Measurements from ENCODE around the gene OR10A4.
"Not testable (repeated sequence)": the region's sequence is repeated elsewhere in the genome, so short reads cannot be mapped to it uniquely, and the experiment has no call there.

Gene OR10A4, protein sequence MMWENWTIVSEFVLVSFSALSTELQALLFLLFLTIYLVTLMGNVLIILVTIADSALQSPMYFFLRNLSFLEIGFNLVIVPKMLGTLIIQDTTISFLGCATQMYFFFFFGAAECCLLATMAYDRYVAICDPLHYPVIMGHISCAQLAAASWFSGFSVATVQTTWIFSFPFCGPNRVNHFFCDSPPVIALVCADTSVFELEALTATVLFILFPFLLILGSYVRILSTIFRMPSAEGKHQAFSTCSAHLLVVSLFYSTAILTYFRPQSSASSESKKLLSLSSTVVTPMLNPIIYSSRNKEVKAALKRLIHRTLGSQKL

DNA sequence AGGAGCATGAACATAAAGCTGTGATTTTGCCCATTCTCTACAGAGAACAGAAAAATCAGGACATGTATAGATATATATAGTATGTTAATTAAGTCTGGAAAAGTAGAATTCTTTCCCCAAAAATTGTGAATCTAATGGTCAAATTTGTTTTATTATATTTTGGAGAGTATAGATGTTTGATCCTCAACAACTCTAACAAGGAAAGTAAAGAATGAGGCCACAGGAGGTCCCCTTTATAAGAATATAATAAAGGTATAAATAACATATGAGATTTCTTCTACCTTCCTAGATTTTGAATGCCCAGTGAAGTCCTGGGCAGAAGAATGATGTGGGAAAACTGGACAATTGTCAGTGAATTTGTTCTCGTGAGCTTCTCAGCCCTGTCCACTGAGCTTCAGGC lies at the start of gene OR10A4:
Gene OR10A4, plus strand, starts transcription at position 301 of the 400 bp plus-strand sequence. Its CDS starts 23 bp downstream, at position 324.
- no peak for DNase-seq

DNA sequence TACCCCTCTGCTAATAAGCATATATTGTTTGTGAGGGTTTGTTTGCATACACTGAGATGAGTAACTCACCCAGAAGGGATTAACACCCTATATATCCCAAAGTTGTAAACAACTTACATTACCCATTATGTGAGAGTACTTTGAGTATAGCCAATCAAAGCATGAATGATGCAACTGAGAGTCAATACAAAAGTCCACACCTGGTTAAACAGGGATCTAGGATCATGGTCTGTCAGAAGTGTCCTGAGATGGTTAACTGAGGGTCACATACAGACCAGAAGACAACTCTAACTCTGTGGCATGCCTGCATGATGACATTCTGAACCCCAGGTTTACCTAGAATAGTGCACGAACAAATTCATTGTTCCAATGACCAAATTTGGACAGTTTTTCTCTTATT lies 48.3 kb upstream of the OR10A4 start:
- no peak for DNase-seq

DNA sequence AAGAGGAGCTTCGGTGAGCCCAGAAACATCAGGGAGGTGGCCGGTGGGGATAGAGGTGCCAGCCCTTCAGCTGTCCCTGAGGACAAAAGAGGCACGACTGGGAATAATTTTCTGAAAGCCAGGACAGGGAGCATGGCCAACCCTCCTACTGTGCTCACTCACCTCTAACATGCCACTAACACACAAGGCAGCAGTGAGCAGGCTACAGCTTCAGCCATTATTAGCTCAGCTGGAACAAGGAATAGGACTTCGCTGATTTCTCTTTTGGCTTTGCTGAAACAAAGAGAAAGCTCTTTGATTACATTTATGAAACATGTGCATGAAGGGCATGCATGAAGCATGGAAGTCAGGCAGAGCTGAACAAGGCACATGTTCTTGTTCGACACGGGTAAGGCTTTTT lies 43.1 kb upstream of the OR10A4 start:
- no peak for DNase-seq

DNA sequence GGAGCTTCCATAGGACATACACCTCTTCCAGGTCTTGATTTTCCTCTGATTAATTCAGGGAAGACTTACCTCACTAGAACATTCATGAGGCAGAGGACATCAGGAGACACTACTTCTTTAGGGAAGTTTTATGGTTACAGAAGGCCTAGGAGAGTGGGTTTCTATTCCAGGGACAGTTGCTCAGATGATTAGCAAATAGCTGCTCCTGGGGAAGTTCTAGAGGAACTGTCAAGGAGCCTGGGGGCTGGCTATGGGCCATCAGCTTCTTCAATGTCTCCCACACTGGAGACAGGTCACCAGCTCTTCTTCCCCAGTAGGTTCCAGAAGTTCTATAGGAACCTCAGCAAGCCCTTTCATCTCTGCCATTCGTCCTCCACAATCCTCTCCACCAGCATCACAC lies 42.4 kb upstream of the OR10A4 start:
- DNase-seq, result no peak

DNA sequence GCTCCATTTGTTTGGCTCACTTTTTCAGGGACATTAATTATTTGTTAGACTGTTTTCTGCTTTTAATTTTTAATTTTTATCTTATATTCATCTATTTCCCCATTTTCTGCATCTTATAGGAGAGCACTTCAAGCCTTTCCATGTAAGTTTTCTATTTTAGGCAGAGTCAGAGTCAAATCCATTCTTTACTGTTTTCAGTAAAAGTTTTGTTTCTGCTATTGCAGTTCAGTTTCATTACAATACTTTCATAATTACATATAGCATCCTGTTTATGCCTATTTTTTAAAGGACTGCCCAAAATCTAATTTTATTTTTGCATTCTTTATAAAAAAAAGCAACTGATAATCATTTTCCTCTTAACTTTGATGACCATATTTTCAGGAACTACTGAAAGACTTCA lies 34.7 kb upstream of the OR10A4 start:
- DNase-seq, result no peak

DNA sequence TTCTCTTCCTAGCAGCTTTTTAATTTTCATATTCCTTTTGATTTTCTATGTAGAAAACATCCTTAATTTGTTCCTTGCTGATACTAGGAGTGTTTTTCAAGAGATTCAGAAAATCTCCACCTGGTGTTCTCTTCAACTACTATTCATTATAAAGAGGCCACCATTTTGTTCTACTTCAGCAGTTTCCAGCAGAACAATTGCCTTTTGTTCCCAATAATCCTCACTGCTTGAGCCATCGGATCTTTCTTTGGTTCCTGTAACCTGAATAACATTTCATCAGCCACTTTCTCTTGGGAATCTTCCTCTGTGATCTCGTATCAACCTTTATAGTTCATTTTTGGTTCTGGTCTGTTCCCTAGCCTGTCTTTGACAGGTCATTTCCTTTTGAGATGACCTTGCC lies 32.8 kb upstream of the OR10A4 start:
- DNase-seq, result no peak

DNA sequence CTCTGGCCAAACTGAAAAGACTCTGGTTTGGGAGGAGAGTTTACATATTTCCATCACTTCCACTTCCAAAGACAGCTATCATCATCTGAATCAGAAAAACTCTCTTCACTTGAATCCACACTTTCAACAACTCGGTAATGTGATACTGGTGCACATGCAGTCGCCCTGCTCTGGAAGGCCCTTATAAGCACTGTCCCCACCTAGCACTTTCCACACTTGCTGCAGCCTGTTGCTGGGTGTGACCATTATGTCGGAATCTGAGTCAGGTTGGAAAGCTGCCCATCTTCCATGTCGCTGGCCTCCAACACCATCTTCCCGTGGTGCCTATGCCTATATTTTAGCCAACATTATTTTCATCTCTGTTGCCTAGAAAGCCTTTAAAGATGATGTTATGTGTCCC lies 32.1 kb upstream of the OR10A4 start:
- no peak for DNase-seq

DNA sequence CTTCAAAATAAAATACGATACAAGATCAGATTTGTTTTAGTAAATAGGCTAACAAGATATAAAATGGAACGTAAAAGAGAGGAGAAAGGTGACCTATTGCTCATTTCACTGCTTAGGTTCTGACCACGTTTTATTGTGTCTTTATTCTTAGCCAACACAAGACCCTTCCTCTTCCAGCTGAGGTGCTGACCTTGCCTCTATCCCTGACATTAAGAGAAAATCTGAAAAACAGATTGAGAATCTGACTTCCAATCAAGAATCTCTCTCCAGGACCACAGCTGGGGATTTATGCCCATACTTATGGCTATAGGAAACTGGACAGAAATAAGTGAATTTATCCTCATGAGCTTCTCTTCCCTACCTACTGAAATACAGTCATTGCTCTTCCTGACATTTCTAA lies 31.0 kb upstream of the OR10A4 start, which contains the start of gene OR10A5:
Gene OR10A5, plus strand, starts transcription at position 301 of the 400 bp plus-strand sequence. Its CDS starts 0 bp downstream, at position 301.
- DNase-seq, result no peak

DNA sequence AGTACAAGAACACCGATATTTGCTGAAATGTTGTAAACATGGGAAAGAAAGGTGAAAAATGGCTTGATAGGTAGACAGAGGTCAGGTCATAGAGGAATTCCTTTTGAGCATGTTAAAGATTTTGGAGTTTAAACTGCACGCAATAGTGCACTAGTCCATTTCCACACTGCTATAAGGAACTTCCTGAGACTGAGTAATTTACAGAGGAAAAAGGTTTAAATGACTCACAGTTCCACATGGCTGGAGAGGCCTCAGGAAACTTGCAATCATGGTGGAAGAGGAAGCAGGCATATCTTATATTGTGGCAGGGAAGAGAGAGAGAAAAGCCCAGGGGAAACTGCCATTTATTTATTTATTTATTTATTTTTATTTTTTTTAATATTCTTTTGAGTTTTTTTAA lies 25.9 kb upstream of the OR10A4 start:
- DNase-seq, result no peak

DNA sequence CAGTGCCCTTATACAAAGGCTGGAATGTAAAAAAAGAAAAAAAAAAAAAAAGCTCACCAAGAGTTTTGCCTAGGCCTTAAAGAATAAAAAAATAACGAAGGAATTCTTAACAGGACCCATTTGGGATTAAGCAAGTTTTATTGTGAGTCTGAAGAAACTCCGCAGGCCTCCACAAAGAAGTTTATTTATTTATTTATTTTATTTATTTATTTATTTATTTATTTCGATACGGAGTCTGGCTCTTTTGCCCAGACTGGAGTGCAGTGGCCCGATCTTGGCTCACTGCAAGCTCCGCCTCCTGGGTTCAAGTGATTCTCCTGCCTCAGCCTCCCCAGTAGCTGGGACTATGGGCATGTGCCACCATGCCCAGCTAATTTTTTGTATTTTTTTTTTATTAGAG lies 21.6 kb upstream of the OR10A4 start:
- DNase-seq, result not testable (repeated sequence)

DNA sequence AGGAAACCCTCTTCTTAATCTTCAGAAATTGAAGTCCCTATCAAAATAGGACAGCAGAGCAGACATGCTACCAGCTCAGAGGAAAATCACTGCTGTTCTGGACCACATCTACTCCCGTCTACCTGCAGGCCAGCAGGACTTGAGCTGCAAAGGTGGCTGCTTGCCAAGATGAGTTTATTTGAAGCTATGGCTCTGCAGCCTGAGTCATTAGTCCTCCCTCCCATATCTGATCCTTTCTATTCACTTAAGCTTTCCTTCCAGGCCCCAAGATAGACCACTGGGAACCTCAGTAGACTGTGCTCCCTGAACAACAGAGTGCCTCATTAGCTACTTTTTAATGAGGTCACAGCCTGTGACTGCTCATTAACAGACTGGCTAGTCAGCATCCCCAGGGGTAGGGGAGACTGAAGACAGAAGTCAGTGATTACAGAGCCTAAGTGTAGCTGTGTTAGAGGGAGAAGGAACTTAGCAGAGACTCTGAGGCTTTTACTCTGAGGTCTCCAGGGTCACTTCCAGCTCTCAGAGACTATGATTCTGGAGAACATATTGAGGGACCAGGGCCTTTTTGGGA lies 20.4 kb upstream of the OR10A4 start:
- no peak for DNase-seq

DNA sequence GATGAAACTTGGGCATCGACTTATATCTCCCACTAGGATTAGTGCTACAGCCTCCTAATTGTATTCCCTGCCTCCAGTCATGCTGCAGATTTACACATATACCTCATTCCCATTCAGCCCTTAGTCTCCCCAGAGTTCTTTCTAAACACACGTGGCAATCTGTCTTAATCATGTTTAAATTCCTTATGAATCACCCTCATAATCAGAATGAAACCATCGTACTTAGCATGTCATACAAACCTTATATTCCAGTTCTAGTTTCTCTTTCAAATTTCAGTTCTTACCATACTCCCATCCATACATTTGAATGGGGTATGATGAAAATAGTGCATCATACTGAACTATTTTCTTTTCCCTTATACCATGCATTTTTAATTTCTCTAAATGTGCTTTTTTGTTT lies 19.6 kb upstream of the OR10A4 start:
- DNase-seq, result no peak

DNA sequence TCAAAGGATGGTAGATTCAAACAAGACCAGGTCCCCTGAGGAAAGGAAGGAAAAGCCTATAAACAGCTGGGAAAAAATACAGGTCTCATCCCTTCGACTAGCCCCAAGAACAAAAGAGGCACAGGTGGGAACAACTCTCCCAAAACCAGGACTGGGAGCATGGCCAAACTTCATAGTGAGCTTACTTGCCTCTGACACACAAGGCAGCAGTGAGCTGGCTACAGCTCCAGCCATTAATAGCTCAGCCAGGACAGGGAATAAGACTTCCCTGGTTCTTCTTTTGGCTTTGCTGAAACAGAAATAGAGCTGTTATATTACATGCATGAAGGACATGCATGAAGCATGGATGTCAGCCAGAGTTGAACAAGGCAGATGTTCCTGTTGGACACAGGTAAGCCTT lies 13.5 kb upstream of the OR10A4 start, which contains the start of gene OR10A2:
Gene OR10A2, plus strand, starts transcription at position 97 of the 400 bp plus-strand sequence. CDS start 6,698 bp downstream, outside the sequence.
- no peak for DNase-seq

DNA sequence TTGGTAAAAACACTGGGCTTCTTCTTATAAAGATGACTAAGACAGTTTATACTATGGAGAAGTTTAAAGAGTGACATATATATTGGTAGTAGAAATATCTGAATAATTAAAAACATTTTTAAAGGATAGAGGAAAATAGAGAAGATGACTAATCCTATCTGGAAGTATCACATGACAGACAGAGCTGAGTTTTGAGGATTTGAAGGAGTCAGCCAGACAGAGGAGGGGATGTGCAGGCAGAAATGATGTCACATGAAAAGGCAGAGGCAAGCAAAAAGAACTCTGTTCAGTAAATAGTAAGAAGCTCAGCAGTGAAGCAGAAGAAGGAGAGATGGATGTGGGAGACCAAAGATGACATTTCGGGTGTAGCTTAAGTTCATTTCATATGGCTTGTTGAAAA lies 12.0 kb upstream of the OR10A4 start:
- peak in 1 of 51 donors; percentile 1 for DNase-seq

DNA sequence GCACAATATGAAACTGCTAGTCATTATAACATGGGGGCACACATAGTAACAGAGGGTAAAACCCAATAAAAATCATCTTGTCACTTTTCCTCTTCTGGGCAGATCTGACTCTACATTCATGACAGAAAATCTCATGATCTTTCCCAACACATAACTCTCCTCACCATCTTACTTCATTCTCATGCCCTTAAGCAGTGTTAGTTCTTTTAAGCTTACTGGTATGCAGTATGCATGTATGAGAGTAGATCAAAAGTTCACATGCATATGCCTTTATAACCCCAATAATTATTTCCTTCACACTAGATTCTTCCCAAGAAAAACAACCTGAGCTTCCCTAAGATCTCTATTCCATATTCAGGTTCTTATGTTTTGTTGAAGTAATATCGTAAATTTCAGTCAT lies 5.1 kb upstream of the OR10A4 start:
- no peak for DNase-seq

DNA sequence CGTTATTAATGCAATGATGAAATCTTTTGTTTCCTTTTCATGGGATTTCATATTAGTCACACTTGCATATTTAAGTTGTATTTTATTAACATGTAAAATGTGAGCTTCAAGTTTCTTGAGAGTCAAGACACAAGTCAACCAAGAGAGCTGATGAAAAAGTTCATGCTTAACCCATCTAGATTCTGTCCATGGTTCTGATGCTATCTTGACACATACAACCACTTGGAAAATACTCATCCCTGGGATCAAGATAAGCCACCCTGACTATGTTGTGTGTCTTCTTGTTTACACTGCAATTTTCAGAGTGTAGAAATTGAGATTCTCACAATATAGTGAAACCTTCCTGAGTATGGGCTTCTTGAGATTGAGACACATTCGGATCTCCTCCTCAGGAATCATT lies 664 bp upstream of the OR10A4 start:
- DNase-seq, result no peak

DNA sequence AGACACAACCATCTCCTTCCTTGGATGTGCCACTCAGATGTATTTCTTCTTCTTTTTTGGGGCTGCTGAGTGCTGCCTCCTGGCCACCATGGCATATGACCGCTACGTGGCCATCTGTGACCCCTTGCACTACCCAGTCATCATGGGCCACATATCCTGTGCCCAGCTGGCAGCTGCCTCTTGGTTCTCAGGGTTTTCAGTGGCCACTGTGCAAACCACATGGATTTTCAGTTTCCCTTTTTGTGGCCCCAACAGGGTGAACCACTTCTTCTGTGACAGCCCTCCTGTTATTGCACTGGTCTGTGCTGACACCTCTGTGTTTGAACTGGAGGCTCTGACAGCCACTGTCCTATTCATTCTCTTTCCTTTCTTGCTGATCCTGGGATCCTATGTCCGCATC lies 489 bp downstream of the OR10A4 start:
- DNase-seq, result no peak

DNA sequence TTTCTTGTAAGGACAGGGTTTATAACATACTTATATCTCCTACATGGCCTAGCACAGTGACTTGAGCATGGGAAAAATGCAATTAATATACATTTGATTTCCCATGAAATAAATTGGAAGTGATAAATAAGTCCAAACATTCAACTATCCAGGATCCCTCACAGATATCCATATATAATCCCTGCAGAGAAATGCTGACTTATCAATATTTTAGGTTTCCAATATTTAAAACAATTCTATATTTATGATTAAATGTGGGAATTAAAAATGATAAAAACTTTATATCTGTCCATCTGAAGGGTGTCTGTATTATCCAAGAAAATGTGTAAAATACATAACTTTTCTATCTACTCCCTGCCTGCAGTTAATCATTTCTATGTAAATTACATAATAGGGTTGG lies 6.3 kb downstream of the OR10A4 start:
- DNase-seq, result no peak

DNA sequence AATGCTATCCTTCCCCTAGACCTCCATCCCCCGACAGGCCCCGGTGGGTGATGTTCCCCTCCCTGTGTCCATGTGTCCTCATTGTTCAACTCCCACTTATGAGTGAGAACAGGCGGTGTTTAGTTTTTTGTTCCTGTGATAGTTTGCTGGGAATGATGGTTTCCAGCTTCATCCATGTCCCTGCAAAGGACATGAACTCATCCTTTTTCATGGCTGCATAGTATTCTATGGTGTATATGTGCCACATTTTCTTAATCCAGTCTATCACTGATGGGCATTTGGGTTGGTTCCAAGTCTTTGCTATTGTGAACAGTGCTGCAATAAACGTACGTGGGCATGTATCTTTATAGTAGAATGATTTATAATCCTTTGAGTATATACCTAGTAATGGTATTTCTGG lies 11.3 kb downstream of the OR10A4 start:
- DNase-seq, result not testable (repeated sequence)

DNA sequence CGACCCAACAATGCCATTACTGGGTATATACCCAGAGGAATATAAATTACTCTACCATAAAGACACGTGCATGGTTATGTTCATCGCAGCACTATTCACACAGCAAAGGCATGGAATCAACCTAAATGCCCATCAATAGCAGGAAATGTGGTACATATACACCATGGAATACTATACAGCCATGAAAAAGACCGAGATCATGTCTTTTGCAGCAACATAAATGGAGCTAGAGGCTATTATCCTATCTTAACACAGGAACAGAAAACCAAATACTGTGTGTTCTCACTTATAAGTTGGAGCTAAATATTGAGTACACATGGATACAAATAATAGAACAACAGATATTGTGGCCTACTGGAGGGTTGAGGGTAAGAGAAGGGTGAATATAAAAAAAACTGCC lies 12.4 kb downstream of the OR10A4 start:
- no peak for DNase-seq

DNA sequence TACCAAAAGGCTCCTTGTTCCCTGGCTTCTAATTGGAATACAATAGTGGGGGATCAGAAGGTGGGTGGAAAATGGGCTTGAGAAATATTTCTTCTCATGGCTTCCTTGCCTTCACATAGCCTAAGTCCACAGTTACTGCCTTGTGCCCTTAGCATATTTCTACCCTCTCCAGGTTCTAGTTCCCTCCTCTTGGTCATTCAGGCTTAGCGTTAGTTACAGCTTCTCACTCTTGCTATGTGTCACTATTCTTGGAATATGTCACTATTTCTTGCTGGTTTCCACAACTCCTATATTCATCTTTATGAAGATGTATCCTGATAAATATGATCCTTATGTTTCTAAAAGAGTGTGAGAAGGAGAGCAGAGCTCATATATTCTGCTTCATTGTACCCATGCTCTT lies 13.4 kb downstream of the OR10A4 start:
- no peak for DNase-seq

DNA sequence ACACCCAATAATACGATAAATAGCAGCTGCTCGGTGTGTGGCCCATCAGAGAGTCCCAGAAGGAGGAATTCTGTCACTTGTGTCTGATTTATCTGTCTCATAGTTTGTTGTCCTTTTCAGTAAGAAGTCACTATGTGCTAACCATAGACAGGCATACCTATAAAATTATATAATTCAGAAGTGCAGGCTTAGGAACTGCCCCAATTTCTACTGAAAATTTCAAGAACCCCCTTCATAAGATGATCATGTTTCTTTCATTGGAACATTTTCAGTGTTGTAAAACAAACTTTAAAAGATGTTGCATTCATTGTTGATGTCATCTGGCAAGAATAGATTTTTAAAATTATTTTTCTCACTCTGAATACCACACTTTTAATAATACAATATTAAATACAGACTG lies 16.0 kb downstream of the OR10A4 start, which contains the start of gene OR2D2:
Gene OR2D2, minus strand, starts transcription at position 101 of the 400 bp plus-strand sequence. Its CDS starts 0 bp downstream, at position 101.
- no peak for DNase-seq

DNA sequence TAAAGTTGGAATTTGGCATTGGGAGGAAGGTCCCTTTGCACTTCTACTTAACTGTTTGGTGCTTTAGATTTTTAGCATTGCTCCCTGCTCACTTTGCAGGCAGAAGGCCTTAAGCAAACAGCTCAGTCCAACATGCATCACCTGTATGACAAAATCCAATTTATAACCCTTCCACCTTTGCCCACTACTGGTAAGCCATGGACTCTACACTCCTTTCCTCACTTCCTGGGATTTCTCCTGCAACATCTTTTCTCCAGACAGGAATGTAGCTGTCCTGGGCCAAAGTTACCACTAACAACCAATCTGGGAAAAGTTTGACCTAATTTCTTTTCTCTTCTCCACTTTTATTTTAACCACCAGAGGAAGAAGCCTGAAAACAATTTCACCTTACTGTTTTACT lies 17.7 kb downstream of the OR10A4 start:
- no peak for DNase-seq

Measured in hypothalamus (tissue), 51 donors.